ENCODE measurements around the gene PTPRE. TPM values are rescaled to one million over a fixed set of nuclear protein-coding genes. Genes with fewer than 3 reads are reported as not detected.

The PTPRE gene
- polyA plus RNA-seq, 1 of the 3 experiments (the other 2 are of a cell fraction): 11.8 TPM

GRCh38 chr10:127945341-127945758 is 38.4 kb downstream of the PTPRE start:
- Histone ChIP-seq H3K4me2 (no peak overlapping the region), H3K79me2 (ENCODE audit: insufficient read depth) (no peaks in the 10 kb centered on the region), H3K27ac (ENCODE audit: low read depth in 2 of 2, low read length in 1 of 2) (no peak overlapping the region), H3K9me3 (no peaks in the 10 kb centered on the region), H3K27me3 (ENCODE audit: insufficient read depth) (no peaks in the 10 kb centered on the region), H3K4me3 (ENCODE audit: low read depth in 2 of 2, low read length in 1 of 2) (no peak overlapping the region), H3K4me1 (ENCODE audit: control insufficient read depth in 1 of 2, insufficient read depth in 2 of 2, low read depth in 1 of 2, low read length in 1 of 2) (peaks cover 0 to 20% of the 10 kb centered on the region in 2 experiments; a peak in 2 of 4 replicates), H4K20me1 (ENCODE audit: insufficient read depth) (no peaks in the 10 kb centered on the region), H3K36me3 (replicated peaks in 1 of 2; ENCODE audit: control insufficient read depth in 1 of 2, insufficient read depth in 2 of 2, low read length in 1 of 2) (no peaks in the 10 kb centered on the region), H3K9ac (no peak overlapping the region), H2AFZ (ENCODE audit: low read depth) (no peak overlapping the region), H3K9me2 (no peaks in the 10 kb centered on the region), H3F3A (replicated peaks; ENCODE audit: insufficient read depth) (peaks cover 3% of the 10 kb centered on the region)
- no peak for DNase-seq
- TF ChIP-seq GABPA (IDR thresholded peaks at IDR 0.05; ENCODE audit: low read depth) (no peak), CHD2 (IDR thresholded peaks at IDR 0.05; ENCODE audit: low read length, partially characterized antibody) (no peak), NFIC (IDR thresholded peaks at IDR 0.05; ENCODE audit: borderline replicate concordance) (peak; percentile 34; the same call in 1 of the 2 replicates), SIN3A (IDR thresholded peaks at IDR 0.05; ENCODE audit: borderline replicate concordance, low read depth, low read length) (no peak), USF1 (IDR thresholded peaks at IDR 0.05; ENCODE audit: borderline replicate concordance, low read depth) (no peak), USF2 (IDR thresholded peaks at IDR 0.05; ENCODE audit: borderline replicate concordance, low read depth, low read length) (no peak), RFX5 (IDR thresholded peaks at IDR 0.05; ENCODE audit: low read length) (no peak)
- ChIA-PET CTCF (interaction anchor here (1.0 to 1.4 kb wide), 2 partner anchors 38 to 124 kb away, joined by 3 to 4 read pairs; partner anchors contain the start of gene PTPRE), POLR2A (no interaction called here)
- 76% methylated on average over 2 of the region's 2 CpGs for WGBS (ENCODE audit: low lambda C conversion rate)

- 81% methylated on average over 6 of the region's 6 CpGs for WGBS (ENCODE audit: low lambda C conversion rate)
- Histone ChIP-seq H3K36me3 (replicated peaks in 1 of 2; ENCODE audit: control insufficient read depth in 1 of 2, insufficient read depth in 2 of 2, low read length in 1 of 2) (no peaks in the 10 kb centered on the region), H2AFZ (ENCODE audit: low read depth) (no peak overlapping the region), H3K4me1 (ENCODE audit: control insufficient read depth in 1 of 2, insufficient read depth in 2 of 2, low read depth in 1 of 2, low read length in 1 of 2) (peaks cover 0 to 20% of the 10 kb centered on the region in 2 experiments; a peak in 2 of 4 replicates), H3K9me2 (no peaks in the 10 kb centered on the region), H3K9ac (no peak overlapping the region), H3K27ac (ENCODE audit: low read depth in 2 of 2, low read length in 1 of 2) (no peak overlapping the region), H4K20me1 (ENCODE audit: insufficient read depth) (no peaks in the 10 kb centered on the region), H3K4me3 (ENCODE audit: low read depth in 2 of 2, low read length in 1 of 2) (no peak overlapping the region), H3F3A (replicated peaks; ENCODE audit: insufficient read depth) (peaks cover 3% of the 10 kb centered on the region), H3K4me2 (no peak overlapping the region), H3K27me3 (ENCODE audit: insufficient read depth) (no peaks in the 10 kb centered on the region), H3K9me3 (no peaks in the 10 kb centered on the region), H3K79me2 (ENCODE audit: insufficient read depth) (no peaks in the 10 kb centered on the region)
- DNase-seq: no peak
- CTCF ChIA-PET: interaction anchor here (1.0 to 1.4 kb wide), 2 partner anchors 39 to 123 kb away, joined by 3 to 4 read pairs; partner anchors contain the start of gene PTPRE
- POLR2A ChIA-PET: no interaction called here
- no peak for TF ChIP-seq MAX (IDR thresholded peaks at IDR 0.05; ENCODE audit: low read depth)
- TF ChIP-seq RCOR1 (IDR thresholded peaks at IDR 0.05; ENCODE audit: low read length): no peak
- no peak for TF ChIP-seq CTCF (IDR thresholded peaks at IDR 0.05)
- no peak for TF ChIP-seq TAF1 (IDR thresholded peaks at IDR 0.05; ENCODE audit: borderline replicate concordance, low read depth, low read length)
- no peak for TF ChIP-seq ZBTB33 (IDR thresholded peaks at IDR 0.05; ENCODE audit: borderline replicate concordance, low read depth)
- TF ChIP-seq MEF2A (IDR thresholded peaks at IDR 0.05; ENCODE audit: borderline replicate concordance, low read depth): no peak
- no peak for TF ChIP-seq TEAD4 (IDR thresholded peaks at IDR 0.05; ENCODE audit: borderline replicate concordance, insufficient read depth)
- no peak for TF ChIP-seq GATA2 (CRISPR knock-in tag; IDR thresholded peaks at IDR 0.05)
- TF ChIP-seq TCF12 (IDR thresholded peaks at IDR 0.05): no peak
- TF ChIP-seq FOXM1 (IDR thresholded peaks at IDR 0.05; ENCODE audit: low read depth): no peak
- TF ChIP-seq RAD21 (IDR thresholded peaks at IDR 0.05; ENCODE audit: low read length): no peak
- no peak for TF ChIP-seq GABPA (IDR thresholded peaks at IDR 0.05; ENCODE audit: low read depth)
- TF ChIP-seq NRF1 (IDR thresholded peaks at IDR 0.05; ENCODE audit: low read depth, low read length): no peak
- no peak for TF ChIP-seq MXI1 (IDR thresholded peaks at IDR 0.05; ENCODE audit: low read depth, low read length)
- TF ChIP-seq CHD2 (IDR thresholded peaks at IDR 0.05; ENCODE audit: low read length, partially characterized antibody): no peak
- no peak for TF ChIP-seq POLR2AphosphoS5 (IDR thresholded peaks at IDR 0.05; ENCODE audit: low read depth, low read length)
- TF ChIP-seq RXRA (IDR thresholded peaks at IDR 0.05; ENCODE audit: borderline replicate concordance, low read depth): no peak
Observed at GRCh38 chr10:127945948-127946711, 39.2 kb downstream of the PTPRE start.
